Stimulated activated CD4-positive, alpha-beta T cell treated with anti-CD3 and anti-CD28 coated beads, Interleukin-15, amount 100 ng/mL, for 24 hours (primary cell): Measurements from ENCODE around the gene C22orf42.
A peak's percentile ranks its signal among the peaks of the same experiment; 100 is the strongest.
"Not testable (repeated sequence)": the region's sequence is repeated elsewhere in the genome, so short reads cannot be mapped to it uniquely, and the experiment has no call there.

Source experiments
- DNase-seq: peaks from one replicate; pipeline ENCODE4 v3.0.0-alpha.2; 2020

Gene C22orf42

GRCh38 chr22:32183625-32184024 is 24.5 kb upstream of the C22orf42 start:
- DNase-seq: no peak

- no peak for DNase-seq
These were observed 21.9 kb upstream of the C22orf42 start for GRCh38 chr22:32181043-32181442.

- no peak for DNase-seq
These were observed 18.2 kb upstream of the C22orf42 start for GRCh38 chr22:32177221-32177765.

- DNase-seq: peak; percentile 21
These were observed 16.9 kb upstream of the C22orf42 start for GRCh38 chr22:32175683-32176644.

GRCh38 chr22:32175115-32175514 is 16.0 kb upstream of the C22orf42 start:
- DNase-seq: no peak

- no peak for DNase-seq
These were observed 6.6 kb upstream of the C22orf42 start for GRCh38 chr22:32165681-32166080.

- no peak for DNase-seq
These were observed 5.2 kb upstream of the C22orf42 start for GRCh38 chr22:32164075-32164860.

- DNase-seq: not testable (repeated sequence)
These were observed 1.3 kb upstream of the C22orf42 start for GRCh38 chr22:32160411-32160810.

GRCh38 chr22:32157632-32158031 is 1.5 kb downstream of the C22orf42 start:
- DNase-seq: not testable (repeated sequence)

- DNase-seq: not testable (repeated sequence)
These were observed 4.4 kb downstream of the C22orf42 start for GRCh38 chr22:32154727-32155126.

- DNase-seq: not testable (repeated sequence)
These were observed 7.5 kb downstream of the C22orf42 start for GRCh38 chr22:32151641-32152040.

GRCh38 chr22:32150647-32151046 is 8.5 kb downstream of the C22orf42 start:
- DNase-seq: not testable (repeated sequence)

GRCh38 chr22:32148372-32148771 is 10.7 kb downstream of the C22orf42 start:
- DNase-seq: not testable (repeated sequence)

GRCh38 chr22:32147128-32147527 is 12.0 kb downstream of the C22orf42 start:
- DNase-seq: not testable (repeated sequence)

- no peak for DNase-seq
These were observed 14.4 kb downstream of the C22orf42 start for GRCh38 chr22:32144496-32145274.

GRCh38 chr22:32142600-32142999 is 16.5 kb downstream of the C22orf42 start:
- DNase-seq: peak; percentile 39

- not testable (repeated sequence) for DNase-seq
These were observed 18.4 kb downstream of the C22orf42 start for GRCh38 chr22:32140688-32141087.

GRCh38 chr22:32138576-32138975 is 20.5 kb downstream of the C22orf42 start:
- not testable (repeated sequence) for DNase-seq

GRCh38 chr22:32137731-32138324 is 21.3 kb downstream of the C22orf42 start:
- DNase-seq: peak; percentile 64

- not testable (repeated sequence) for DNase-seq
These were observed 22.2 kb downstream of the C22orf42 start for GRCh38 chr22:32136881-32137280.

GRCh38 chr22:32135958-32136357 is 23.1 kb downstream of the C22orf42 start:
- DNase-seq: not testable (repeated sequence)

- DNase-seq: not testable (repeated sequence)
These were observed 24.3 kb downstream of the C22orf42 start for GRCh38 chr22:32134796-32135195.
